ENCODE results near the gene LDAF1. TPM values are rescaled to one million over a fixed set of nuclear protein-coding genes. Genes with fewer than 3 reads are reported as not detected.
"Not testable (repeated sequence)": the region's sequence is repeated elsewhere in the genome, so short reads cannot be mapped to it uniquely, and the experiment has no call there.

Gene LDAF1
- total RNA-seq, 1 experiment from 2014 or later = 18.7 TPM

GRCh38 chr16:21169249-21169981 is 10.9 kb downstream of the LDAF1 start:
- H3K9ac ChIP-seq (ENCODE audit: extremely low read depth, insufficient read length, low read length) = no peak overlapping the region
- H3T11ph ChIP-seq (ENCODE audit: low read length) = no peak overlapping the region
- Mint-ChIP-seq H3K36me3 (ENCODE audit: insufficient read depth in 1 of 3, low read depth in 3 of 3) (peaks cover 25 to 74% (median 63%) of the 10 kb centered on the region in 3 experiments; a peak in 6 of 7 replicates), H3K9me3 (no peaks in the 10 kb centered on the region), H3K4me1 (peaks cover 0 to 3% of the 10 kb centered on the region in 2 experiments; a peak in 2 of 4 replicates), H3K27ac (no peak overlapping the region; a peak in 1 of 7 replicates), H3K27me3 (ENCODE audit: low read depth) (no peaks in the 10 kb centered on the region), H3K4me3 (no peak overlapping the region)
- no peak overlapping the region for H2BK20ac ChIP-seq (ENCODE audit: low read depth, low read length, poor library complexity, severe bottlenecking)
- no peaks in the 10 kb centered on the region for H3K27me3 ChIP-seq (ENCODE audit: insufficient read depth, low read length)
- no peak overlapping the region for H2AFZ ChIP-seq (ENCODE audit: low read length)
- H4K20me1 ChIP-seq (ENCODE audit: control insufficient read depth, insufficient read depth, insufficient read length) = no peaks in the 10 kb centered on the region
- no peak overlapping the region for H3K23ac ChIP-seq (ENCODE audit: insufficient read length, low read depth, low read length)
- H3K23me2 ChIP-seq (ENCODE audit: insufficient read length, low read depth, low read length, poor library complexity, severe bottlenecking) = no peaks in the 10 kb centered on the region
- H2BK120ac ChIP-seq (ENCODE audit: low read depth, low read length, poor library complexity, severe bottlenecking) = no peak overlapping the region
- H3K4ac ChIP-seq (ENCODE audit: low read depth, low read length) = no peak overlapping the region
- TF ChIP-seq CTCF (conservative IDR thresholded peaks at IDR 0.05) = no peak
- no peak overlapping the region for H3K18ac ChIP-seq (ENCODE audit: insufficient read length, low read depth, low read length)
- no peak for DNase-seq
- H2BK5ac ChIP-seq (ENCODE audit: insufficient read length, low read length) = no peak overlapping the region
- no peak overlapping the region for H4K8ac ChIP-seq (replicated peaks; ENCODE audit: insufficient read length, low read depth, low read length)
- no peak overlapping the region for H4K5ac ChIP-seq (ENCODE audit: insufficient read length, low read depth, low read length)
- no peak overlapping the region for H2BK12ac ChIP-seq (ENCODE audit: insufficient read length, low read depth, low read length)
- peaks cover 2% of the 10 kb centered on the region for H3K79me1 ChIP-seq (ENCODE audit: insufficient read depth, low read depth, low read length, poor library complexity, severe bottlenecking)
- WGBS (ENCODE audit: extremely low coverage, insufficient read length, low lambda C conversion rate) = no CpG with 5 or more reads among the region's 5 CpGs
- H3K14ac ChIP-seq (ENCODE audit: insufficient read depth, low read length) = no peak overlapping the region
- no peaks in the 10 kb centered on the region for H3K4me1 ChIP-seq (ENCODE audit: insufficient read depth, low read length)
- H2BK15ac ChIP-seq (ENCODE audit: low read depth, low read length) = no peak overlapping the region
- no peaks in the 10 kb centered on the region for H3K79me2 ChIP-seq (ENCODE audit: insufficient read depth, low read length)
- no peak overlapping the region for H3K4me2 ChIP-seq (ENCODE audit: insufficient read depth, insufficient read length, low read length)
- H3K27ac ChIP-seq (ENCODE audit: insufficient read length, low read depth, low read length) = no peak overlapping the region
- no peak overlapping the region for H3K56ac ChIP-seq (ENCODE audit: insufficient read length, low read depth, low read length)
- no peak overlapping the region for H2AK5ac ChIP-seq (ENCODE audit: insufficient read length, low read length)
- no peaks in the 10 kb centered on the region for H3K9me3 ChIP-seq (ENCODE audit: control insufficient read depth, low read depth, low read length)
- H4K91ac ChIP-seq (ENCODE audit: insufficient read length, low read depth, low read length) = no peak overlapping the region

GRCh38 chr16:21170116-21170515 is 11.6 kb downstream of the LDAF1 start:
- H4K91ac ChIP-seq (ENCODE audit: insufficient read length, low read depth, low read length); H3K79me2 ChIP-seq (ENCODE audit: insufficient read depth, low read length); H3K4me1 ChIP-seq (ENCODE audit: insufficient read depth, low read length); H3K9me3 Mint-ChIP-seq; H3K79me1 ChIP-seq (ENCODE audit: insufficient read depth, low read depth, low read length, poor library complexity, severe bottlenecking); H2AFZ ChIP-seq (ENCODE audit: low read length); DNase-seq; H2BK120ac ChIP-seq (ENCODE audit: low read depth, low read length, poor library complexity, severe bottlenecking); H4K5ac ChIP-seq (ENCODE audit: insufficient read length, low read depth, low read length); H3K18ac ChIP-seq (ENCODE audit: insufficient read length, low read depth, low read length); H3K56ac ChIP-seq (ENCODE audit: insufficient read length, low read depth, low read length); H3K23me2 ChIP-seq (ENCODE audit: insufficient read length, low read depth, low read length, poor library complexity, severe bottlenecking); H3K14ac ChIP-seq (ENCODE audit: insufficient read depth, low read length); H4K20me1 ChIP-seq (ENCODE audit: control insufficient read depth, insufficient read depth, insufficient read length); H2AK5ac ChIP-seq (ENCODE audit: insufficient read length, low read length); H2BK15ac ChIP-seq (ENCODE audit: low read depth, low read length); H3K23ac ChIP-seq (ENCODE audit: insufficient read length, low read depth, low read length); H3K4ac ChIP-seq (ENCODE audit: low read depth, low read length); H3K4me1 Mint-ChIP-seq; H3K27ac ChIP-seq (ENCODE audit: insufficient read length, low read depth, low read length); H2BK5ac ChIP-seq (ENCODE audit: insufficient read length, low read length); H3K9me3 ChIP-seq (ENCODE audit: control insufficient read depth, low read depth, low read length); H3K27ac Mint-ChIP-seq; H3K27me3 ChIP-seq (ENCODE audit: insufficient read depth, low read length); H4K8ac ChIP-seq (replicated peaks; ENCODE audit: insufficient read length, low read depth, low read length); H2BK20ac ChIP-seq (ENCODE audit: low read depth, low read length, poor library complexity, severe bottlenecking); H2BK12ac ChIP-seq (ENCODE audit: insufficient read length, low read depth, low read length); H3K4me2 ChIP-seq (ENCODE audit: insufficient read depth, insufficient read length, low read length); H3K4me3 Mint-ChIP-seq; H3K27me3 Mint-ChIP-seq (ENCODE audit: low read depth); H3T11ph ChIP-seq (ENCODE audit: low read length); H3K9ac ChIP-seq (ENCODE audit: extremely low read depth, insufficient read length, low read length): not testable (repeated sequence)
- WGBS (ENCODE audit: extremely low coverage, insufficient read length, low lambda C conversion rate) = no CpG with 5 or more reads among the region's 8 CpGs
- H3K36me3 Mint-ChIP-seq (ENCODE audit: insufficient read depth in 1 of 3, low read depth in 3 of 3) = peaks cover 26 to 74% (median 63%) of the 10 kb centered on the region in 3 experiments; a peak in 6 of 7 replicates
